Measurements from ENCODE around the gene CCDC38.

Gene CCDC38

GRCh38 chr12:95962222-95962621 lies 19.8 kb upstream of the CCDC38 start:
- in situ Hi-C loops (cut with MboI; ENCODE audit: low sequenced_read_pairs), result no loop called here

GRCh38 chr12:95960241-95960640 lies 17.8 kb upstream of the CCDC38 start:
- in situ Hi-C loops (cut with MboI; ENCODE audit: low sequenced_read_pairs), result no loop called here

GRCh38 chr12:95959107-95959506 lies 16.7 kb upstream of the CCDC38 start:
- in situ Hi-C loops (cut with MboI; ENCODE audit: low sequenced_read_pairs), result no loop called here

GRCh38 chr12:95956557-95957145 lies 14.2 kb upstream of the CCDC38 start:
- in situ Hi-C loops (cut with MboI; ENCODE audit: low sequenced_read_pairs), result no loop called here

GRCh38 chr12:95955549-95956159 lies 13.2 kb upstream of the CCDC38 start:
- in situ Hi-C loops (cut with MboI; ENCODE audit: low sequenced_read_pairs), result no loop called here

GRCh38 chr12:95953000-95953399 lies 10.6 kb upstream of the CCDC38 start:
- in situ Hi-C loops (cut with MboI; ENCODE audit: low sequenced_read_pairs), result no loop called here

- in situ Hi-C loops (cut with MboI; ENCODE audit: low sequenced_read_pairs), result no loop called here
These were observed 9.1 kb upstream of the CCDC38 start for GRCh38 chr12:95951515-95951914.

- in situ Hi-C loops (cut with MboI; ENCODE audit: low sequenced_read_pairs), result no loop called here
These were observed 7.2 kb upstream of the CCDC38 start for GRCh38 chr12:95949477-95950206.

- in situ Hi-C loops (cut with MboI; ENCODE audit: low sequenced_read_pairs), result no loop called here
These were observed 1.8 kb upstream of the CCDC38 start for GRCh38 chr12:95944108-95944704.

- in situ Hi-C loops (cut with MboI; ENCODE audit: low sequenced_read_pairs), result no loop called here
These were observed 972 bp upstream of the CCDC38 start, which contains the start of gene AMDHD1 for GRCh38 chr12:95943330-95943842. Gene AMDHD1, plus strand, starts transcription at chr12:95943331. Its CDS starts 68 bp downstream, at chr12:95943399.

GRCh38 chr12:95942101-95942523 lies 302 bp downstream of the CCDC38 start:
- in situ Hi-C loops (cut with MboI; ENCODE audit: low sequenced_read_pairs), result no loop called here

GRCh38 chr12:95940514-95940913 lies 1.9 kb downstream of the CCDC38 start:
- in situ Hi-C loops (cut with MboI; ENCODE audit: low sequenced_read_pairs), result no loop called here

- in situ Hi-C loops (cut with MboI; ENCODE audit: low sequenced_read_pairs), result no loop called here
These were observed 20.2 kb downstream of the CCDC38 start for GRCh38 chr12:95922231-95922630.

GRCh38 chr12:95919110-95919509 lies 23.3 kb downstream of the CCDC38 start:
- in situ Hi-C loops (cut with MboI; ENCODE audit: low sequenced_read_pairs), result no loop called here

- in situ Hi-C loops (cut with MboI; ENCODE audit: low sequenced_read_pairs), result no loop called here
These were observed 24.0 kb downstream of the CCDC38 start for GRCh38 chr12:95918194-95918993.

- in situ Hi-C loops (cut with MboI; ENCODE audit: low sequenced_read_pairs), result no loop called here
These were observed 32.5 kb downstream of the CCDC38 start for GRCh38 chr12:95909871-95910270.

GRCh38 chr12:95908573-95908972 lies 33.8 kb downstream of the CCDC38 start:
- in situ Hi-C loops (cut with MboI; ENCODE audit: low sequenced_read_pairs), result no loop called here

- in situ Hi-C loops (cut with MboI; ENCODE audit: low sequenced_read_pairs), result no loop called here
These were observed 44.3 kb downstream of the CCDC38 start for GRCh38 chr12:95898081-95898480.

GRCh38 chr12:95896846-95897245 lies 45.6 kb downstream of the CCDC38 start:
- in situ Hi-C loops (cut with MboI; ENCODE audit: low sequenced_read_pairs), result no loop called here

GRCh38 chr12:95890958-95891357 lies 51.5 kb downstream of the CCDC38 start:
- in situ Hi-C loops (cut with MboI; ENCODE audit: low sequenced_read_pairs), result no loop called here

- in situ Hi-C loops (cut with MboI; ENCODE audit: low sequenced_read_pairs), result no loop called here
These were observed 55.1 kb downstream of the CCDC38 start for GRCh38 chr12:95887311-95887710.
